Choroid plexus epithelial cell (primary cell): Measurements from ENCODE around the gene PATL2.
"Not testable (repeated sequence)": the region's sequence is repeated elsewhere in the genome, so short reads cannot be mapped to it uniquely, and the experiment has no call there.

ENCODE experiments used
- DNase-seq: peaks from one replicate; pipeline ENCODE4 v3.0.0-alpha.2; 2010; ENCODE audit warnings: low read depth
- H3K4me3 ChIP-seq: 2 replicates; pipeline ENCODE4 v1.5.1; 2011; ENCODE audit warnings: low read depth, mild to moderate bottlenecking, control low read depth, low read length, moderate library complexity
- TF ChIP-seq, protein P1 (sequence below): conservative IDR thresholded peaks from 2 replicates; pipeline ENCODE4 v1.5.1; 2011; ENCODE audit warnings: low read depth, mild to moderate bottlenecking, control low read depth, inconsistent platforms, low read length, moderate library complexity

Gene PATL2

DNA sequence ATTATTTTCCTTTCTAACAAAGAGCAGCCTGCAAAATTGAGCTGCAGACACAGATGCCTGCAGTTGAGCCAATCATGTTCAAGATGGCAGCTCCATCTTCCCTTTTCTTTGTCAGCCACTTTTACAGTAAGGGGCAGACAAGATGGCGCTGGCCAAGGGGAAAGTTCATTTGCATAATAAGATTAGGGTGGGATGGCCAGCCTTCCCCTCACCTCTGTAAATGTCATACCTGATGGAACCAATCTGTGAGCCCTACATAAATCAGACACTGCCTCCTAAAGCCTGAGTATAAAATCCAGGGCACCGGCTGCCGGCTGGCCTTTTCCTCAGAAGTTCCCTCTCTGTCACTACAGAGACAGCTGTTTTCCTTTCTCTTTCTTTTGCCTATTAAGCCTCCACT is 15.8 kb downstream of the PATL2 start:
- no peak for DNase-seq
- TF ChIP-seq, protein P1, sequence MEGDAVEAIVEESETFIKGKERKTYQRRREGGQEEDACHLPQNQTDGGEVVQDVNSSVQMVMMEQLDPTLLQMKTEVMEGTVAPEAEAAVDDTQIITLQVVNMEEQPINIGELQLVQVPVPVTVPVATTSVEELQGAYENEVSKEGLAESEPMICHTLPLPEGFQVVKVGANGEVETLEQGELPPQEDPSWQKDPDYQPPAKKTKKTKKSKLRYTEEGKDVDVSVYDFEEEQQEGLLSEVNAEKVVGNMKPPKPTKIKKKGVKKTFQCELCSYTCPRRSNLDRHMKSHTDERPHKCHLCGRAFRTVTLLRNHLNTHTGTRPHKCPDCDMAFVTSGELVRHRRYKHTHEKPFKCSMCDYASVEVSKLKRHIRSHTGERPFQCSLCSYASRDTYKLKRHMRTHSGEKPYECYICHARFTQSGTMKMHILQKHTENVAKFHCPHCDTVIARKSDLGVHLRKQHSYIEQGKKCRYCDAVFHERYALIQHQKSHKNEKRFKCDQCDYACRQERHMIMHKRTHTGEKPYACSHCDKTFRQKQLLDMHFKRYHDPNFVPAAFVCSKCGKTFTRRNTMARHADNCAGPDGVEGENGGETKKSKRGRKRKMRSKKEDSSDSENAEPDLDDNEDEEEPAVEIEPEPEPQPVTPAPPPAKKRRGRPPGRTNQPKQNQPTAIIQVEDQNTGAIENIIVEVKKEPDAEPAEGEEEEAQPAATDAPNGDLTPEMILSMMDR = no peak
- no peak overlapping the region for H3K4me3 ChIP-seq

DNA sequence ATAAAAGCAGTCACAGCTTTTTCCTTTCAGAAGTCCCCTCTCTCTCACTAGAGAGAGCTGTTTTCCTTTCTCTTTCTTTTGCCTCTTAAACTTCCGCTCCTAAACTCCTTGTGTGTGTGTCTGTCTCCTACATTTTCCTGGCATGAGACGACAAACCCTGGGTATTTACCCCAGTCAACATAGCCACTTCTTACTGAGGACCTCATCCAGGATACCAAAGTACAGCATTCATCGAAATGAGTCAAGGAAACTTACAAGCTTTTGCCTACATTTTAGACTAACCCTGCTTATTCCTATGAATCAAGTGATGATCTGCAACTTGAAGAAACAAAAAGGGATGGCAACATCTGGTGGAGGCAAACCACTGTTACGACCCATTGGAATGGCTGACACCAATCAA is 16.7 kb downstream of the PATL2 start:
- TF ChIP-seq, protein P1 = no peak
- no peak overlapping the region for H3K4me3 ChIP-seq
- no peak for DNase-seq

DNA sequence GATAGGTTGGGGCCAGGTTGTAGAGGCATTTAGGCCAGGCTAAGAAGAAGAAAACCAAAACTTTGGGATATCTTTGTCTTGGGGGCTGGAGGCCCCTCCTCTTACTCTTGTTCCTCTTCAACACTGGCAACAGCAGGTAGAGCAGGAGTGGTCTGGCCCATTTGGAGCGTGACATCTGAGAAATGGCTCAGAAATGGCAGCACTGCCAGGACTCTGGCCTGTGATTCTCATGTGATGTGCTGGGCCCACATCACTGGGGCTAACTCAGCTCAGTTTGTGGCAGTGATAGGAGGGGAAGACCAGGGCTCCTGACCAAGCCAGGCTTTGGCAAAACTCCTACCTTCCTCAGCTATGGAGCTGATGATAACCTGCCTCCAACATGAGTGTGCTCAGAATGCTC is 18.5 kb downstream of the PATL2 start:
- H3K4me3 ChIP-seq = no peak overlapping the region
- no peak for DNase-seq
- TF ChIP-seq, protein P1 = no peak

DNA sequence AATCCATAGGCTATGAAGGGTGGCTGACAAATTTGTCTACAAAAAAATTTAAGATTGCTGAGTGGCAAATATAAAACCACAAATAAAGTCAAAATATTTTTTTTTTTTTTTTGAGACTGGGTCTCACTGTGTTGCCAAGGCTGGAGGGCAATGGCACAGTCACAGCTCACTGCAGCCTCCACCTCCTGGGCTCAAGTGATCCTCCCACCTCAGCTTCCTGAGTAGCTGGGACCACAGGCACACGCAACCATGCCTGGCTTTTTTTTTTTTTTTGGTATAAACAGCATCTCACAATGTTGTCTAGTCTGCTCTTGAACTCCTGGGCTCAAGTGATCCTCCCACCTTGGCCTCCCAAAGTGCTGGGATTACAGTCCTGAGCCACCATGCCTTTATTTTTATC is 20.9 kb downstream of the PATL2 start:
- DNase-seq, H3K4me3 ChIP-seq: not testable (repeated sequence)

DNA sequence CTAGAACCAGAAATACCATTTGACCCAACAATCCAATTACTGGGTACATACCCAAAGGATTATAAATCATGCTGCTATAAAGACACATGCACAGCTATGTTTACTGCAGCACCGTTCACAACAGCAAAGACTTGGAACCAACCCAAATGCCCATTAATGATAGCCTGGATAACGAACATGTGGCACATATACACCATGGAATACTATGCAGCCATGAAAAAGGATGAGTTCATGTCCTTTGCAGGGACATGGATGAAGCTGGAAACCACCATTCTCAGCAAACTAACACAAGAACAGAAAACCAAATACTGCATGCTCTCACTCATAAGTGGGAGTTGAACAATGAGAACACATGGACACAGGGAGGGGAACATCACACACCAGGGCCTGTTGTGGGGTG is 21.8 kb downstream of the PATL2 start:
- DNase-seq, H3K4me3 ChIP-seq: not testable (repeated sequence)

DNA sequence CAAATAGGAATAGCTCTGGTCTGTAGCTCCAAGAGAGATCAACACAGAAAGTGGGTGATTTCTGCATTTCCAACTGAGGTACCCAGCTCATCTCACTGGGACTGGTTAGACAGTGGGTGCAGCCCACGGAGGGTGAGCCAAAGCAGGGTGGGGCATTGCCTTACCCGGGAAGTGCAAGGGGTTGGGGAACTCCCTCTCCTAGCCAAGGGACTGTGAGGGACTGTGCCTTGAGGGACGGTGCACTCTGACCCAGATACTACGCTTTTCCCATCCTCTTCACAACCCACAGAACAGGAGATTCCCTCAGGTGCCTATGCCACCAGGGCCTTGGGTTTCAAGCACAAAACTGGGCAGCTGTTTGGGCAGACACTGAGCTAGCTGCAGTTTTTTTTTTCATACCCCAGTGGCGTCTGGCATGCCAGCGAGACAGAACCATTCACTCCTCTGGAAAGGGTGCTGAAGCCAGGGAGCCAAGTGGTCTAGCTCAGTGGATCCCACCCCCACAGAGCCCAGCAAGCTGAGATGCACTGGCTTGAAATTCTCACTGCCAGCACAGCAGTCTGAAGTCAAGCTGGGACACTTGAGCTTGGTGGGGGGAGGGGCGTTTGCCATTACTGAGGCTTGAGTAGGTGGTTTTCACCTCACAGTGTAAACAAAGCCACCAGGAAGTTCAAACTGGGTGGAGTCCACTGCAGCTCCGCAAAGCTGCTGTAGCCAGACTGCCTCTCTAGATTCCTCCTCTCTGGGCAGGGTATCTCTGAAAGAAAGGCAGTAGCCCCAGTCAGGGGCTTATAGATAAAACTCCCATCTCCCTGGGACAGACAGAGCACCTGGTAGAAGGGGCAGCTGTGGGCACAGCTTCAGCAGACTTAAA is 28.1 kb downstream of the PATL2 start:
- H3K4me3 ChIP-seq = not testable (repeated sequence)
- DNase-seq = peak; percentile 55

DNA sequence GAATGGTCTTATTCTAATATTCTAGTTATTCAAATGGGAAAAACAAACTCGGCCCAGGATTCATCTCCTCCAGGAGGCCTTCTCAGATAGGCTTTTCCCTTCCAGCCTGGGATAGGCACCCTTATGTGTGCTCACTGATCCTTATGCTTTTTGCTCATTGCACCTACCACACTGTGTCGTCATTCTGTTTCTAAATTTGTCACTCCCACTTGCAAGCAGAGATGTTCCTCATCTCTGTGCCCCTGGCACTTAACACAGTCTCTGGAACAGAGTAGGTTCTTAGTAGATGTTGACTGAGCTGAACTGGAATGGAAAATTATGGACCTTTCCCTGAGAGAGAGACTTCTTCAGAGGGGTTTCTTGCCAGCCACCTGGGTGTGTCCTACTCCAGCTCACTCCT is 28.9 kb downstream of the PATL2 start:
- DNase-seq = no peak
- TF ChIP-seq, protein P1 = no peak
- no peak overlapping the region for H3K4me3 ChIP-seq

DNA sequence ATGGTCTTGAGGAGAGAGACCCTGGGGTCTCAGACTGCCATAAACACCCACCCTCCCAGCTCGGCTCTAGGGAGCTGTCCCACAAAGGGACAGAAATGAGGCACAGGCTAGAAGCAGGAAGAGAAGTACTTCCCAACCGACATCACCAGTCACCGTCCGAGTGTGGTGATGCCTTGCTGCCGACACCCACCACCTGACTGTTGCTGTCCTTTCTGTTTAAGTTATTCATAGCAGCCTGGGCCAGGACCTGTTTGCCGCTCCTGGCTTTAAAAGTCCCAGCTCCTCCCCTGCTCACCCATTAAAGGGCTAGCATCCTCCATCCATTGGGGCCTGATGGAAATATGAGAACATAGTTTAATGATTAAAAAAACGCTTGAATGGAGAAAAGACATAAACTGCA is 34.4 kb downstream of the PATL2 start:
- TF ChIP-seq, protein P1 = no peak
- no peak for DNase-seq
- H3K4me3 ChIP-seq = no peak overlapping the region
